KOPT-K1 (cell line): ENCODE results near the gene HERPUD1.

ENCODE experiments used
- H3K27ac ChIP-seq: fragments of 200-600 bp; sonication (generic); 2 replicates; pipeline ENCODE4 v1.5.1; 2016; ENCODE audit warnings: antibody characterized with exemption, mild to moderate bottlenecking, low read depth, low read length; ENCODE audit not compliant: poor library complexity, severe bottlenecking
- H3K36me3 ChIP-seq: fragments of 200-600 bp; sonication (generic); 2 replicates; pipeline ENCODE4 v1.5.1; 2017; ENCODE audit warnings: antibody characterized with exemption, mild to moderate bottlenecking, low read length, moderate library complexity; ENCODE audit not compliant: insufficient read depth
- H3K9me3 ChIP-seq: fragments of 200-600 bp; sonication (generic); 2 replicates; pipeline ENCODE4 v1.5.1; 2017; ENCODE audit warnings: antibody characterized with exemption, low read length, mild to moderate bottlenecking; ENCODE audit not compliant: insufficient read depth, poor library complexity, severe bottlenecking

The HERPUD1 gene

DNA sequence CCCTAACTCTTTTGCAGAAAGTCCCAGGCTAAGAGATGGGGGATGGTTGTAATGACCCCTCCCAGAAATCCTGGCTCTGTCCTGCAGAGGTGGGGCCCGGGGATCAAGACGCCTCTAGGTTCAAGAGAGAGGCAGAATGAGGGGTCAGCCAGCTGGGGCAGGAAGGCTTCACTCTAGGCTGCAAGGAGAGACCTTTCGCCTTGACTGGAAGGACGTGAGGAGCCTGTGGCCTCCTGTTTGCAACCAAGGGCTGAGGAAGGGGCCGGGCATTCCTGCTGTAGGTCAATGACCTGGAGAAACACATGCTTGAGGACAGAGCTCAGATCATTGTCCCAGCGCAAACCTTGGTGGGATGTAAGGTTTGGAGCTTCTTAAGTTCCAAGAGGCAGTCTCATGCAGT lies 21.1 kb downstream of the HERPUD1 start:
- Histone ChIP-seq H3K9me3 (no peaks in the 10 kb centered on the region), H3K36me3 (no peaks in the 10 kb centered on the region), H3K27ac (no peak overlapping the region)

DNA sequence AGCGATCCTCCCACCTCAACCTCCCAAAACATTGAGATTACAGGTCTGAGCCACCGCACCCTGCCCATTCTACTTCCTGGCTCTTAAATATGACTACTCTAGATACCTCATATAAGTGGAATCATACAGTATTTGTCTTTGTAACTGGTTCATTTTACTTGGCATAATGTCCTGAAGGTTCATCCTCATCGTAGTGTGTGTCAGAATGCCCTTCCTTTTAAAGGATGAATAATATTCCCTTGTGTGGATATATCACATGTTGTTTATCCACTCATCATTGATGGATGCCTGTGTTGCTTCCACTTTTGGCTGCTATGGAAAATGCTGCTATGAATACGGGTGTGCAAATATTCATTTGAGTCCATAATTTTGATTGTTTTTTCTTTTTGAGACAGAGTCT lies 24.1 kb downstream of the HERPUD1 start:
- H3K36me3 ChIP-seq = no peaks in the 10 kb centered on the region
- no peak overlapping the region for H3K27ac ChIP-seq
- H3K9me3 ChIP-seq = no peaks in the 10 kb centered on the region

DNA sequence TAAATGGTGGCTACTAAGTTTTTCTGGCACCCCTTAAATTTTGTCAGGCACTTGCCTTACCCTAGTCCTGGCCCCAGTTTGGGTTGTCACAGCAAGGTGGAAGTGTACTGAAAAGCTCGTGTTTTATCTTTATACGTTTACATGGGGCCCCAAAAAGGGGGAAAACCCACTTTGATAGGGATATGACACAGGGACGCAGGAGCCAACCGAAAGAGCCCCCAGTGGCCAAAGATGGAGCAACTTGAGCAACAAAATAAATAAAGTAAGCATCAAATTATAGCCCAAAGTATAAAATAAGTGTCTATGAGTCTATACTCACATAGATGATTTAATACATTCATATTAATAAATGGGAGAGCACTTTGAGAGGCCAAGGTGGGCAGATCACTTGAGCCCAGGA lies 24.8 kb downstream of the HERPUD1 start:
- no peaks in the 10 kb centered on the region for H3K9me3 ChIP-seq
- no peaks in the 10 kb centered on the region for H3K36me3 ChIP-seq
- no peak overlapping the region for H3K27ac ChIP-seq

- Histone ChIP-seq H3K36me3 (no peaks in the 10 kb centered on the region), H3K27ac (no peak overlapping the region)
Observed at GRCh38 chr16:56960681-56961281, 28.8 kb downstream of the HERPUD1 start.

GRCh38 chr16:56961386-56961785 lies 29.4 kb downstream of the HERPUD1 start:
- H3K36me3 ChIP-seq = no peaks in the 10 kb centered on the region
- H3K27ac ChIP-seq = no peak overlapping the region
- no peaks in the 10 kb centered on the region for H3K9me3 ChIP-seq

More at GRCh38 chr16:56960681-56961281, 28.8 kb downstream of the HERPUD1 start:
- no peaks in the 10 kb centered on the region for H3K9me3 ChIP-seq

DNA sequence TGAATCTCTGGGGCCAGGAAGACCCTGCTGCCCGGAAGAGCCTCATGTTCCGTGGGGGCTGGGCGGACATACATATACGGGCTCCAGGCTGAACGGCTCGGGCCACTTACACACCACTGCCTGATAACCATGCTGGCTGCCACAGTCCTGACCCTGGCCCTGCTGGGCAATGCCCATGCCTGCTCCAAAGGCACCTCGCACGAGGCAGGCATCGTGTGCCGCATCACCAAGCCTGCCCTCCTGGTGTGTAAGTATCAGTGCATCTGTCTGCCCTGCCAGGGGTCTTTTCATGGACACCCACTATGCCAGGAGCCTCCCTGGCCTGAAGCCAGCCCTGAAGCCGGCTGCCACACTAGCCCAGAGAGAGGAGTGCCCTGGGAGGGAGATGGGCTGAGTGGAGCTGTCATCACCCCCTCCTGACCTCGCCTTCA lies 29.9 kb downstream of the HERPUD1 start, which contains the start of gene CETP:
TSS of gene CETP (plus strand) at position 100 of the 431 bp plus-strand sequence. CDS start at position 130, 30 bp downstream.
- no peak within 1 kb of the TSS for H3K27ac ChIP-seq

DNA sequence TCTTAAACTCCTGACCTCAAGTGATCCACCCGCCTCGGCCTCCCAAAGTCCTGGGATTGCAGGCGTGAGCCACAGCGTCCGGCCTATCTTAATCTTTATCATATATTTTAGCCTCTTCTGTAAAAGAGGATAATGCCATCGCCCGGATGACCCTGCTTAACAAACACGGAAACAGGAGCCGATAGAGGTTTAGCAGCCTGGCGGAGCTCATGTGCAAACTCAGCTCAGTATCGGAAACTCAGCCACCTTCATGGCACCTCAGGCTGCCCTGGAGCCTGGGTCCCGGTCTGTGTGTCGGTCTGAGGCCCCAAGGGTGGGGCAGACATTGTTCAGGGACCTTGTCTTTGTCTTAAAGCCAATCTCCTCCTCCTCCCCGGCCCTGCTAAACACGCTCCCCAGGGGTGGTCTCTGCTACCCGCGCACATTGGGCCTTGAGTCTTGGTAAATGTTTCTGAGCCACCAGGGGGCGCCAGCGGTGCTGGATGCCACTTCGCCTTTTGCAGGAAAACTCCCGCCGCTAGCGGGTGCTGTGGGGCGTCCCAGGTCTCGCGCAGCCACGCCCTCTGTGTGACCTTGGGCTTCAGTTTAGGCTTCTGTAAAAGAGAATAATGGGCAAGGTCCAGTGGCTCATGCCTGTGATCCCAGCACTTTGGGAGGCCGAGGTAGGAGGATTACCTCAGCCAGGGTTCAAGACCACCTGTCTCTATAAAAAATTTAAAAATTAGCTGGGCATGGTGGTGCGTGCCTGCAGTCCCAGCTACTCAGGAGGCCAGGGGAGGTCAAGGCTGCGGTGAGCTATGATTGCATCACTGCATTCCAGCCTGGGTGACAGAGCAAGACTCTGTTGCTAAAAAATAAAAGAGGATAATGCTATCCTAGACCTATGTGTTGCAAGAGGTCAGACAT lies 32.6 kb downstream of the HERPUD1 start:
- H3K36me3 ChIP-seq = no peaks in the 10 kb centered on the region
- no peaks in the 10 kb centered on the region for H3K9me3 ChIP-seq
- H3K27ac ChIP-seq = peak overlapping the region; percentile 34

More for the DNA sequence above, 29.9 kb downstream of the HERPUD1 start, which contains the start of gene CETP:
- no peaks in the 10 kb centered on the region for H3K36me3 ChIP-seq
- H3K9me3 ChIP-seq = no peaks in the 10 kb centered on the region

DNA sequence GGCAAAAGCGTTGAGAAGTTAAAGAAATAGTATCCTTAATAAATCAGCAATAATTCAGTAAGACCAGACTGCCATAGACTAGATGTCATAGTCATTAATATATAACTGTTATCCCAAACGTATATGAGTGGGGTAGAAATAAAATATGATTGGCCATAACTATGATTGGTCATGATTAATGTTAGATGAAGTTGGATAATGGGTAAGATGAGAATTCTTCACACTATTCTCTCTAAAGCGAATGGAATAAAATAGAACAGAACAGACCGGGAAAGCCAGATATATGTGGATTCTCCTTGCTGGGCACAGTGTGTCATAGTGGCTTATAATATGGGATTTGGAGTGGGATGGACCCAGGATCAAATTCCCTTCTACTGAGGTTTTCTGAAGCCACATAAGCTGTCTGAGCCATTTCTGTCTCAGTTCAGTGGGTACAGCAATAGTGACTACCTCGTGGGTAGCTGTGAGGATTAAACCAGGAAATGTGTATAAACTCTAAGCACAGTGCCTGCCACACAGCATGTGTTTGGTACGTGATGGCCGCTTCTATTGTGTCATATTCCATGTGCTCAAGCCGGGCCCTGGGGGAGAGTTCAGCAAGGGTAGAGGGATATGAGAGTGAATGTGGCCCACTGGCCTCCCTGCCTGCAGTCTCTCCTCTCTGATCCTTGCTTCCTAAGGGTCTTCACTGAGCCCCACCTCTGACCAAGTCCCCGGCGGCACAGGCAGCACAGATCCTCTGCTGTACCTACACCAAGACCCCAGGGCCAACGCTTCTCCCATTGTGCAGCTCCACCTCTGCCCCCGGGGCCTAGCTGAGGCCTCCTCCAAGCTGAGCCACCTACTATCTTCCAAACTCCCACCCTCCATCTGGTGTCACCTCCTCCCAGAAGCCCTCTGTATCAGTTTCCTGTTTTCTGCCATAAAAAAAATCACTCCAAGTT lies 33.5 kb downstream of the HERPUD1 start:
- H3K27ac ChIP-seq = peak overlapping the region; percentile 49
- no peaks in the 10 kb centered on the region for H3K9me3 ChIP-seq
- no peaks in the 10 kb centered on the region for H3K36me3 ChIP-seq

- Histone ChIP-seq H3K9me3 (no peaks in the 10 kb centered on the region), H3K27ac (peak overlapping the region; percentile 49), H3K36me3 (no peaks in the 10 kb centered on the region)
Observed at GRCh38 chr16:56966093-56966475, 34.1 kb downstream of the HERPUD1 start.

DNA sequence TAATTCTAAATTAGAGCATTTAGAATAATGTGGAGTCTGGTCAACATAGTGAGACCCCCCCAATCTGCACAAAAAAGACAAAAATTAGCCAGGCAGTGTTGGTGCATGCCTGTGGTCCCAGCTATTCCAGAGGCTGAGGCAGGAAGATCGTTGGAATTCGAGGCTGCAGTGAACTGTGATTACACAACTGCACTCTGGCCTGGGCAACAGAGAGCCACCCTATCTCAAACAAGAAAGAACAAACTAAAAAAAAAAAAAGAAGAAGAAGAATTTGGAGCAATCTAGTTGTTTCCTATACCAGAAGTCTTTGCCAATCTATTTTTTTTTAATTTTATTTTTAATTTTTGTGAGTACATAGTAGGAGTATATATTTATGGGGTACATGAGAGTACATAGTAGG lies 35.8 kb downstream of the HERPUD1 start:
- Histone ChIP-seq H3K9me3 (no peaks in the 10 kb centered on the region), H3K27ac (no peak overlapping the region), H3K36me3 (no peaks in the 10 kb centered on the region)

DNA sequence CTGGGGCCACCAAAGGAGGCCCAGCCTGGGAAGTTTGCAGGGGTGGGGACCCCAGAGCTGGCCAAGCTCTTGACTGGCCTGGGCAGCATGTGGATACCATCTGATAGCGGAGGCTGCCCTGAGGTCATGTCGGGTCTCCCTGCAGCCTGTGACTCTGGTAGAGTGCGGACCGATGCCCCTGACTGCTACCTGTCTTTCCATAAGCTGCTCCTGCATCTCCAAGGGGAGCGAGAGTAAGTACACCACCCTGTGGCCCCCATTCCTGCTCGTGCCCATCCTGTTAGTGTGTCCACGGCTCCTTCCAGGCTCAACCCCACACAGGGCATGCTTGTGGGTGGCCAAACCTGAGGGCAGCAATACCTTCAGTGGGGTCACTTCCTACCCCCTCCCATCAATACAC lies 37.8 kb downstream of the HERPUD1 start:
- no peaks in the 10 kb centered on the region for H3K36me3 ChIP-seq
- H3K9me3 ChIP-seq = no peaks in the 10 kb centered on the region
- H3K27ac ChIP-seq = no peak overlapping the region

DNA sequence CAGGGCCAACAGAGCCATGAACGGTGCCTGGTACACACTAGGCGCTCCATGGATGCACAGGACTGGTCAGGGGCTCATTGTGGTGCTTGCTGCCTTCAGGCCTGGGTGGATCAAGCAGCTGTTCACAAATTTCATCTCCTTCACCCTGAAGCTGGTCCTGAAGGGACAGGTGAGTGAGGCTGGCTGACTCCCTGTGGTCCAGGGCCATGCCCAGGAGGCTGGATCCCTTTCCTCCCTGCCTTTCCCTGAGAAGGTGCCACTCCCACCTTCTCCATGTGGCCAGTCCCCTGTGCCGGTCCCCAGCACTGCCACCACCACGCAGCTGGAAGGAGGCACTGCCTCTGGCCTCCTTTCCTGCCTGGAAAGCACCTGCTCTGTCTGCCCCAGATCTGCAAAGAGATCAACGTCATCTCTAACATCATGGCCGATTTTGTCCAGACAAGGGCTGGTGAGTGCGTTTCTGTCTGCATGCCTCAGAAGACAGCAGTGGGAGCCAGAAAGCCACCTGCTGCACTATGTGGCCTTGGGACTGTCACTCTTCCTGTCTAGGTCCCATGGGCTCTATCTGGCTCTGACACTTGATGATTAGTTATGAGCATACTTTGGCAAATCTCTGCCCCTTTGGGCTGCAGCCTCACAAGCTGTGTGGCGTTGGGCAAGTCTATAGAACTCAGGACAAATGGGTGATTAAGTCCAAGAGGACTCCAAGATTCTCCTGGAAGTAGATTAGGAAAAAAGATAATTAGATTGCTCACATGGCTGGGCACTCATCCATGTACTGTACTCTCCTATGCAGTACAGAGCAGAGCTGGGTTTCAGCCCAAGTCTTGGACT lies 39.2 kb downstream of the HERPUD1 start:
- no peak overlapping the region for H3K27ac ChIP-seq
- no peaks in the 10 kb centered on the region for H3K9me3 ChIP-seq
- H3K36me3 ChIP-seq = no peaks in the 10 kb centered on the region

DNA sequence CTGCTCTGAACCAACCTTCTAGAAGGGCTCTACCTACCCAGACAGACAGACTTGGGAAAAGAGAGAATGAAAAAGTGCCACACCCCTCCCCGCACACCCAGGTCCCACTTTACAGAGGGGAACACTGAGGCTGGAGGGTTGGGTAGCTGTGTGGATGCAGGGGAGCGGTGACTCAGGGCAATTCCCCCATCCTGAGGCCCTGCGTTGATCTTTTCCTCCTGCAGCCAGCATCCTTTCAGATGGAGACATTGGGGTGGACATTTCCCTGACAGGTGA lies 39.8 kb downstream of the HERPUD1 start:
- Histone ChIP-seq H3K27ac (no peak overlapping the region), H3K36me3 (no peaks in the 10 kb centered on the region), H3K9me3 (no peaks in the 10 kb centered on the region)
